ENCODE measurements around the gene GYS1. TPM values are rescaled to one million over a fixed set of nuclear protein-coding genes. Genes with fewer than 3 reads are reported as not detected.
A peak's percentile ranks its signal among the peaks of the same experiment; 100 is the strongest.

GYS1 gene
- polyA plus RNA-seq, 1 experiment: 19.5 TPM

DNA sequence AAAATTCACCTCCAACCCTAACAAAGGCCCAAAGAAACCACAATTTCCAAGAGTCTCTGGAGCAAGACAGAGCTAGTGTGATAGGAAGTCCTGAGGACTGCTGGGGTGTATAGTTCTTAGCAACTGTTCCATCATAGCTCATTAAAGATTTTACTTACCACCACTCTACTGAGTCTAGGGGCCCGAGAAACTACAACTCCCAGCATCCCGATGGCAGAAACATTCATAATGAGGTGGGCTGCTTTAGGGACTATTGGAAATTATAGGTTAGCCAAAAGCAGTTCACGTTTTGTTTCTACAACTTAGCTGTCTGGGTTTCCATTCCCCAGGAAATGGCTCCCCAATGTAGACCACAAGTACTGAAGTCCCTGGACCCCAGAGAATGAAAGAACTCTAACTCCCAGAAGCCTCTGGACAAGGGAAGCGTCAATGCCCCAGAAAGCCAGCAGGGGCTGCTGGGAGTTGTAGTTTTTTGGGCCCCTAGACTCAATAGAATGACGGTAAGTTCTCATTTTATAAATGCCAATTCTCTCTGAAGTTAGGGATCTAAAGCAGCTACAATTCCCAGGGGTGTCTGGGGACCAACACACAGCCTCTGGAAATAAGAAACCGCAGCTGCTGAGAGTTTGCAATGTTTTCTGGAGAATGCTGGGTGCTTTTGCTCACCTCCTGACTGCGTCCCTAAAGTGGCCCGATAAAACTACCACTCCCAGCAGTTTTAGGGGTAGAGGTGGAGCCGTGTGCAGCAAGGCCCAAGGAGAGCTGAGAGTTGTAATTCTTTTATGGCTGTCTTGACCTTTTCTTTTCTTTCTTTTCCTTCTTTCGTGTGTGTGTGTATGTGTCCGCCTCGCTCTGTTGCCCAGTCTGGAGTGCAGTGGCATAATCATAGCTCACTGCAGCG is 16.9 kb downstream of the GYS1 start:
- no peak for DNase-seq (ENCODE audit: low read depth, low spot score)
- TF ChIP-seq, protein P1, sequence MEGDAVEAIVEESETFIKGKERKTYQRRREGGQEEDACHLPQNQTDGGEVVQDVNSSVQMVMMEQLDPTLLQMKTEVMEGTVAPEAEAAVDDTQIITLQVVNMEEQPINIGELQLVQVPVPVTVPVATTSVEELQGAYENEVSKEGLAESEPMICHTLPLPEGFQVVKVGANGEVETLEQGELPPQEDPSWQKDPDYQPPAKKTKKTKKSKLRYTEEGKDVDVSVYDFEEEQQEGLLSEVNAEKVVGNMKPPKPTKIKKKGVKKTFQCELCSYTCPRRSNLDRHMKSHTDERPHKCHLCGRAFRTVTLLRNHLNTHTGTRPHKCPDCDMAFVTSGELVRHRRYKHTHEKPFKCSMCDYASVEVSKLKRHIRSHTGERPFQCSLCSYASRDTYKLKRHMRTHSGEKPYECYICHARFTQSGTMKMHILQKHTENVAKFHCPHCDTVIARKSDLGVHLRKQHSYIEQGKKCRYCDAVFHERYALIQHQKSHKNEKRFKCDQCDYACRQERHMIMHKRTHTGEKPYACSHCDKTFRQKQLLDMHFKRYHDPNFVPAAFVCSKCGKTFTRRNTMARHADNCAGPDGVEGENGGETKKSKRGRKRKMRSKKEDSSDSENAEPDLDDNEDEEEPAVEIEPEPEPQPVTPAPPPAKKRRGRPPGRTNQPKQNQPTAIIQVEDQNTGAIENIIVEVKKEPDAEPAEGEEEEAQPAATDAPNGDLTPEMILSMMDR (IDR thresholded peaks at IDR 0.05; ENCODE audit: low read depth, low read length): no peak
- ChIA-PET POLR2A (interaction anchor here (0.7 kb wide), 2 partner anchors 14 to 16 kb away, joined by 9 to 11 read pairs; no protein-coding TSS in a partner anchor), CTCF (interaction anchor here (1.3 to 5.9 kb wide), 6 partner anchors 17 to 188 kb away, joined by 3 to 61 read pairs (median 6); partner anchors contain the start of genes GYS1 and RUVBL2)
- no peak overlapping the region for H3K4me3 ChIP-seq (ENCODE audit: low read depth, low read length)
- no peaks in the 10 kb centered on the region for H3K27me3 ChIP-seq (ENCODE audit: control insufficient read depth, insufficient read depth, low read length)
- no peaks in the 10 kb centered on the region; the same call in 1 of the 2 replicates for H3K9me3 ChIP-seq (ENCODE audit: control insufficient read depth, insufficient read depth, low read length)
- no peak overlapping the region for H3K27ac ChIP-seq (ENCODE audit: low read depth, low read length)

DNA sequence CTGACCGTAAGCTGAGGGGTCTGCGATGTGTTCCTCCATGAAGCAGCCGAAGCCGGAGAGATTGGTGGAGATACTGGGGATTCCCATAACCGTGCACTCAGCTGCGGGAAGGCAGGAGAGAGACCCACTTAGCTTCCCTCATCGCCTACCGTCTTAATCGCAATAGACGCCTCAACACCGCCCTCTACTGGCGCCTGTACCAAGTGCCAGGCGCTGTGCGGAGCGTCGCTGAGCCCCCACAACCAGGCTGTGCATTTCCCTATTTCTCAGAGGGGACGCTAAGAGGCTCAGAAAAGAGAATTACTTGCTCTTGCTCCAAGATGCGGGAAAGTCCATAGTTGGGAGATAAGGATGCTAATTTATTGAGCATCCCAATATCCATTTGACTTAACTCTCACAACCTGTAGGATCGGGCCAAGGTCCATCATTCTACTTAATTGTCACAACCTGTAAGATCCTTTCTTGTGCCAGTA is 22.1 kb downstream of the GYS1 start:
- DNase-seq (ENCODE audit: low read depth, low spot score): no peak
- Histone ChIP-seq H3K9me3 (ENCODE audit: control insufficient read depth, insufficient read depth, low read length) (peaks cover 11% of the 10 kb centered on the region; the same call in 1 of the 2 replicates), H3K27ac (ENCODE audit: low read depth, low read length) (no peak overlapping the region), H3K27me3 (ENCODE audit: control insufficient read depth, insufficient read depth, low read length) (no peaks in the 10 kb centered on the region), H3K4me3 (ENCODE audit: low read depth, low read length) (no peak overlapping the region)
- CTCF ChIA-PET: interaction anchor here (0.5 to 3.2 kb wide), 28 partner anchors 10 to 325 kb away, joined by 3 to 38 read pairs (median 4); partner anchors contain the start of genes BAX, CA11, GYS1 and HSD17B14
- POLR2A ChIA-PET: interaction anchor here (0.5 to 2.0 kb wide), 11 partner anchors 8 to 198 kb away, joined by 3 to 13 read pairs (median 6); partner anchors contain the start of genes HSD17B14, NUCB1 and PPP1R15A
- TF ChIP-seq, protein P1 (IDR thresholded peaks at IDR 0.05; ENCODE audit: low read depth, low read length): peak; percentile 94

DNA sequence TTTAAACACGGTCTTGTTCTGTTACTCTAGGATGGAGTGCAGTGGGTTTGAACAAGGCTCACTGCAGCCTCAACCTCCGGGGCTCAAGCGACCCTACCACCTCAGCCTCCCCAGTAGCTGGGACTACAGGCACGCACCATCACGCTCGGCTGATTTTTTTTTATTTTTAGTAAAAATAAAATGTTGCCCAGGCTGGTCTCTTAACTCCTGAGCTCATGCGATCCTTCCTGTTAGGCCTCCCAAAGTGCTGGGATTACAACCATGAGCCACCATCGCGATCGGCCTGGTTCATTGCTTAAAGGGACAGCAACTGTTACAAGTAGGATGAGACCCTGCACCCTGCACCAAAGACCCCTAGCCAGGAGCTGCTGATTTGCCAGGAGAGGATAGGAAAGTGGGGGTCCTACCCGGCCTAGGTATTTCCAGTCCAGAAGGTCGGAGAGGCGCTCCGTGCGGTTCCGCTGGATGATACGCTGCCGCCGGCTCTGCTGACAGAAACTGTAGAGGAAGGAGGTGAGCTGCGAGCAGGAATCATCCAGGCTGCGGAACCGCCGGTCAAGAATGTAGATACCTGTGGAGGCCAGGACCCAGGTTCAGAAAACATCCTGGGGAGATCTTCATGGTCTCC is 22.9 kb downstream of the GYS1 start:
- no peak for DNase-seq (ENCODE audit: low read depth, low spot score)
- ChIA-PET POLR2A (interaction anchor here (0.5 to 2.0 kb wide), 14 partner anchors 9 to 415 kb away, joined by 3 to 13 read pairs (median 6); partner anchors contain the start of genes HSD17B14, NUCB1 and PPP1R15A), CTCF (interaction anchor here (0.5 to 3.2 kb wide), 28 partner anchors 10 to 325 kb away, joined by 3 to 38 read pairs (median 4); partner anchors contain the start of genes BAX, CA11, GYS1 and HSD17B14)
- Histone ChIP-seq H3K9me3 (ENCODE audit: control insufficient read depth, insufficient read depth, low read length) (peaks cover 12% of the 10 kb centered on the region; the same call in 1 of the 2 replicates), H3K27ac (ENCODE audit: low read depth, low read length) (no peak overlapping the region), H3K27me3 (ENCODE audit: control insufficient read depth, insufficient read depth, low read length) (no peaks in the 10 kb centered on the region), H3K4me3 (ENCODE audit: low read depth, low read length) (no peak overlapping the region)
- TF ChIP-seq, protein P1 (IDR thresholded peaks at IDR 0.05; ENCODE audit: low read depth, low read length): no peak

DNA sequence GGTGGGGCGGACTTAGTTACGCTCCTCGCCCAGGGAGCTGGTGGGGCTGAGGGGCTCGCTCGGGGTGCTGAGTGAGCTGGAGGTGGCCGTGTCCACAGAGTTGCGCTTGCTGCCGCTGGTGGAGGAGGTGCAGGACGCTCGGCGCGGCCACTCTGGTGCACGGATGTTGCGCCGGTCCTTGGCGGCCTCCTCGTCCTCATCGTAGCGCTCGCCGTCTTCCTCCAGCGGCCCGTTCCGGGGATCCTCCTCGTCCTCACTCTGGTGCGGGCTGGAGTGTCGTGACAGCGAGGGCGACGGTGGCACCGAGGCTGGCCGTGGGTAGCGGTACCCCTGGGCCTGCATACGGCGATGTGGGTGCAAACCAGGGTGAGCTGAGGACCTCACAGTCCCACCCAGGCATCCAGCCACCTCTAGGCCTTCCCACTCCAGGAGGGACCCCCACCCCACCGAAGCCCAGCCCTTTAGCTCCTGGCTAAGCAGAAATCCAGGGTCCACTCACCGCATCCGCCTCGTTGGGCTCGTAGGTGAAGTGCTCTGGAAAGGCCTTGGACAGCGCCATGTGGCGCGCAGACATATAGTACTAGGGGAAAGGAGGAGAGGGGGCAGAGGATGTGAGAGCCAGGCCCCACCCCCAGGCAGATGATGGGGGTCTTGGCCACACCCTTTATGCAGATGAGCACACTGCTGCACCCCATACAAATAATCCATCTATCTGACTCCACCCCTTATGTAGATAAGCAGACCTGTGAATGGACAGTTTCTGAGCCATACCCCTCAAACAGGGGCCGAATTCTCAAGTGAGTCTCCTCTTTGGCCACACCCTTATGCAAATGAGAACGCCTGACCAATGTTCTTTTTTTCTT is 23.6 kb downstream of the GYS1 start:
- TF ChIP-seq, protein P1 (IDR thresholded peaks at IDR 0.05; ENCODE audit: low read depth, low read length): no peak
- no peak for DNase-seq (ENCODE audit: low read depth, low spot score)
- CTCF ChIA-PET: interaction anchor here (1.0 to 3.2 kb wide), 7 partner anchors 11 to 181 kb away, joined by 3 to 38 read pairs (median 11); partner anchors contain the start of genes GYS1 and RUVBL2
- H3K27ac ChIP-seq (ENCODE audit: low read depth, low read length): no peak overlapping the region
- H3K4me3 ChIP-seq (ENCODE audit: low read depth, low read length): no peak overlapping the region
- POLR2A ChIA-PET: interaction anchor here (0.6 to 1.2 kb wide), 6 partner anchors 15 to 128 kb away, joined by 3 to 7 read pairs (median 4); no protein-coding TSS in a partner anchor
- peaks cover 12% of the 10 kb centered on the region; the same call in 1 of the 2 replicates for H3K9me3 ChIP-seq (ENCODE audit: control insufficient read depth, insufficient read depth, low read length)
- no peaks in the 10 kb centered on the region for H3K27me3 ChIP-seq (ENCODE audit: control insufficient read depth, insufficient read depth, low read length)

Measured in AG04450 (cell line).